ENCODE results near the gene WWP2.

- no peak for TF ChIP-seq POLR2A (IDR thresholded peaks at IDR 0.05)
- TF ChIP-seq CTCF (IDR thresholded peaks at IDR 0.05), result no peak
These were observed 69.3 kb downstream of the WWP2 start for GRCh38 chr16:69831212-69832123.

All from upper lobe of left lung (tissue), 4 donors.